PC-9 (cell line): ENCODE data around the gene NTSR2. TPM values are rescaled to one million over a fixed set of nuclear protein-coding genes. Genes with fewer than 3 reads are reported as not detected.

Experiments
- BruUV-seq: library from RNA; stranded (reverse); fragments of 400-500 nt; replicated peaks from 2 replicates; lab custom pipeline; 2021; lab: Mats Ljungman, UMichigan
- CTCF ChIA-PET: fragments of 300-600 bp; sonication (Branson Sonifier 250); formaldehyde crosslinking; loops from one replicate; lab custom pipeline; 2022; ENCODE audit warnings: antibody characterized with exemption; lab: Charles Lee
- POLR2A ChIA-PET: fragments of 300-600 bp; sonication (Branson Sonifier 250); formaldehyde crosslinking; loops from one replicate; lab custom pipeline; 2022; ENCODE audit warnings: antibody characterized with exemption; ENCODE audit not compliant: unreplicated experiment; lab: Charles Lee
- DNase-seq, 2 experiments: peaks; one replicate each; pipeline versions ENCODE4 v3.0.0 to v3.0.0-alpha.2; 2015 to 2022; ENCODE audit warnings: mixed read lengths in 1 of 2
- H2AFZ ChIP-seq: fragments of 200-600 bp; sonication (generic); 2 replicates; pipeline ENCODE4 v1.8.1; 2017; ENCODE audit warnings: antibody characterized with exemption
- H3F3A ChIP-seq: fragments of 200-600 bp; sonication (generic); 2 replicates; pipeline ENCODE4 v1.8.1; 2017; ENCODE audit warnings: antibody characterized with exemption, mild to moderate bottlenecking, low read depth; ENCODE audit not compliant: insufficient read depth
- H3K27ac ChIP-seq: fragments of 200-600 bp; sonication (generic); 2 replicates; pipeline ENCODE4 v1.6.1; 2016; ENCODE audit warnings: mixed run types
- H3K27me3 ChIP-seq: fragments of 200-600 bp; sonication (generic); 2 replicates; pipeline ENCODE4 v1.6.1; 2016; ENCODE audit warnings: low read depth, mixed run types; ENCODE audit not compliant: insufficient read depth
- H3K36me3 ChIP-seq: fragments of 200-600 bp; sonication (generic); 2 replicates; pipeline ENCODE4 v1.6.1; 2016; ENCODE audit warnings: low read depth, mixed run types
- H3K4me1 ChIP-seq: fragments of 200-600 bp; sonication (generic); replicated peaks from 2 replicates; pipeline ENCODE4 v1.6.1; 2016; ENCODE audit warnings: mixed run types; ENCODE audit not compliant: insufficient read depth
- H3K4me2 ChIP-seq: fragments of 200-600 bp; sonication (generic); 2 replicates; pipeline ENCODE4 v1.6.1; 2017; ENCODE audit warnings: mixed run types
- H3K4me3 ChIP-seq: fragments of 200-600 bp; sonication (generic); 2 replicates; pipeline ENCODE4 v1.6.1; 2016; ENCODE audit warnings: mixed run types
- H3K79me2 ChIP-seq: fragments of 200-600 bp; sonication (generic); 2 replicates; pipeline ENCODE4 v1.6.1; 2017; ENCODE audit warnings: low read depth, mixed run types
- H3K9me2 ChIP-seq: fragments of 200-600 bp; sonication (generic); 2 replicates; pipeline ENCODE4 v1.8.1; 2017; ENCODE audit warnings: mild to moderate bottlenecking; ENCODE audit not compliant: insufficient read depth
- H3K9me3 ChIP-seq: fragments of 200-600 bp; sonication (generic); 2 replicates; pipeline ENCODE4 v1.8.1; 2016; ENCODE audit warnings: low read depth; ENCODE audit not compliant: insufficient read depth
- H4K20me1 ChIP-seq: fragments of 200-600 bp; sonication (generic); 2 replicates; pipeline ENCODE4 v1.8.1; 2017; ENCODE audit not compliant: insufficient read depth
- CTCF ChIP-seq: fragments of 200-600 bp; sonication (generic); conservative IDR thresholded peaks from 2 replicates; pipeline ENCODE4 v1.6.1; 2017; ENCODE audit warnings: mixed run types, antibody characterized with exemption, mild to moderate bottlenecking, moderate library complexity
- EZH2 ChIP-seq: fragments of 200-600 bp; sonication (generic); IDR thresholded peaks from 2 replicates; pipeline ENCODE4 v1.8.0; 2017; ENCODE audit warnings: antibody characterized with exemption, low read depth
- intact Hi-C: fragments of 100-400 bp; cut with micrococcal nuclease; formaldehyde crosslinking; loops from one replicate; pipeline ENCODE4 v1.10.0; 2022; ENCODE audit not compliant: unreplicated experiment
- total RNA-seq: library from RNA; stranded (reverse); gene quantifications from 2 replicates; pipeline ENCODE4 v1.2.3, GENCODE V29; 2021

Gene NTSR2
- total RNA-seq, 1 experiment from 2014 or later, result not detected

GRCh38 chr2:11717623-11718022, 47.6 kb upstream of the NTSR2 start:
- POLR2A ChIA-PET, result no interaction called here
- no TSS peak for BruUV-seq

GRCh38 chr2:11716689-11717321, 46.8 kb upstream of the NTSR2 start:
- no peak for DNase-seq
- H3K9me2 ChIP-seq, result no peaks in the 10 kb centered on the region
- H3K79me2 ChIP-seq, result no peaks in the 10 kb centered on the region
- H3K4me3 ChIP-seq, result no peak overlapping the region
- no peaks in the 10 kb centered on the region for H3K36me3 ChIP-seq
- H4K20me1 ChIP-seq, result no peaks in the 10 kb centered on the region
- H3K27ac ChIP-seq, result no peak overlapping the region
- peaks cover 9% of the 10 kb centered on the region; the same call in 1 of the 2 replicates for H3F3A ChIP-seq
- TF ChIP-seq EZH2, result no peak
- TF ChIP-seq CTCF, result no peak
- H3K4me2 ChIP-seq, result no peak overlapping the region
- no peaks in the 10 kb centered on the region for H3K9me3 ChIP-seq
- H3K4me1 ChIP-seq, result peaks cover 29% of the 10 kb centered on the region
- H2AFZ ChIP-seq, result no peak overlapping the region
- H3K27me3 ChIP-seq, result no peaks in the 10 kb centered on the region
- no TSS peak for BruUV-seq
- CTCF ChIA-PET, result no interaction called here
- intact Hi-C loops, result no loop called here
- POLR2A ChIA-PET, result no interaction called here

More at GRCh38 chr2:11717623-11718022, 47.6 kb upstream of the NTSR2 start:
- Histone ChIP-seq H3K36me3 (no peaks in the 10 kb centered on the region), H3K27me3 (no peaks in the 10 kb centered on the region), H3K79me2 (no peaks in the 10 kb centered on the region), H4K20me1 (no peaks in the 10 kb centered on the region), H3K9me3 (no peaks in the 10 kb centered on the region), H3K4me3 (no peak overlapping the region), H2AFZ (no peak overlapping the region), H3K4me1 (peaks cover 20% of the 10 kb centered on the region), H3K4me2 (no peak overlapping the region), H3K27ac (no peak overlapping the region), H3K9me2 (no peaks in the 10 kb centered on the region), H3F3A (peaks cover 9% of the 10 kb centered on the region; the same call in 1 of the 2 replicates)
- CTCF ChIA-PET, result no interaction called here
- no peak for DNase-seq
- TF ChIP-seq CTCF, result no peak
- TF ChIP-seq EZH2, result no peak
- intact Hi-C loops, result no loop called here

GRCh38 chr2:11715987-11716652, 46.1 kb upstream of the NTSR2 start:
- Histone ChIP-seq H3K27me3 (no peaks in the 10 kb centered on the region), H3K4me1 (peaks cover 35% of the 10 kb centered on the region), H3F3A (peaks cover 13% of the 10 kb centered on the region; the same call in 1 of the 2 replicates), H3K79me2 (no peaks in the 10 kb centered on the region), H3K4me2 (no peak overlapping the region), H3K9me2 (no peaks in the 10 kb centered on the region), H3K36me3 (no peaks in the 10 kb centered on the region), H4K20me1 (no peaks in the 10 kb centered on the region), H2AFZ (no peak overlapping the region), H3K9me3 (no peaks in the 10 kb centered on the region), H3K4me3 (no peak overlapping the region), H3K27ac (no peak overlapping the region)
- peak in 1 of 2 experiments; percentile 15 for DNase-seq
- POLR2A ChIA-PET, result no interaction called here
- intact Hi-C loops, result no loop called here
- no TSS peak for BruUV-seq
- CTCF ChIA-PET, result no interaction called here
- TF ChIP-seq CTCF, result no peak
- no peak for TF ChIP-seq EZH2
